Activated B cell treated with CpG ODN at 0.5 μM for 24 hours (primary cell): ENCODE data around the gene STAP1. TPM values are rescaled to one million over a fixed set of nuclear protein-coding genes. Genes with fewer than 3 reads are reported as not detected.

Experiments
- ATAC-seq: fragments of 200-7000 bp; cut with Tn5 transposase; one replicate; pipeline ENCODE4 v1.10.0; 2021; ENCODE audit warnings: low read depth, mild to moderate bottlenecking, moderate library complexity
- CTCF ChIA-PET: fragments of 350-600 bp; sonication (Branson Sonifier 250); formaldehyde crosslinking; loops from one replicate; lab custom pipeline; 2021; ENCODE audit warnings: antibody characterized with exemption; lab: Charles Lee
- POLR2A ChIA-PET: fragments of 350-600 bp; sonication (Branson Sonifier 250); formaldehyde crosslinking; loops from one replicate; lab custom pipeline; 2021; ENCODE audit warnings: antibody characterized with exemption; lab: Charles Lee
- DNase-seq: peaks from one replicate; pipeline ENCODE4 v3.0.0; 2022
- H3K27ac Mint-ChIP-seq: one replicate; pipeline ENCODE4 v1.8.0; 2020; ENCODE audit warnings: mixed read lengths
- H3K27me3 Mint-ChIP-seq: one replicate; pipeline ENCODE4 v1.8.0; 2021; ENCODE audit warnings: mixed read lengths
- H3K36me3 Mint-ChIP-seq: one replicate; pipeline ENCODE4 v1.8.0; 2021; ENCODE audit warnings: low read depth, mixed read lengths
- H3K4me1 Mint-ChIP-seq: one replicate; pipeline ENCODE4 v1.8.0; 2021; ENCODE audit warnings: mixed read lengths
- H3K4me3 Mint-ChIP-seq: one replicate; pipeline ENCODE4 v1.8.0; 2020; ENCODE audit warnings: mild to moderate bottlenecking, mixed read lengths
- H3K9me3 Mint-ChIP-seq: one replicate; pipeline ENCODE4 v1.8.0; 2020; ENCODE audit warnings: mixed read lengths
- intact Hi-C: fragments of 100-400 bp; cut with micrococcal nuclease; formaldehyde crosslinking; loops from one replicate; pipeline ENCODE4 v1.15.1; 2024
- total RNA-seq: library from RNA; stranded (reverse); gene quantifications from 2 replicates; pipeline ENCODE4 v1.2.3, GENCODE V29; 2022
- TF ChIP-seq, protein P1 (sequence below): fragments of 200-600 bp; IDR thresholded peaks from one replicate; pipeline ENCODE4 v1.8.0; 2022; ENCODE audit warnings: antibody characterized with exemption, mild to moderate bottlenecking

The STAP1 gene
- total RNA-seq, 1 donor from 2014 or later: 46.4 TPM

DNA sequence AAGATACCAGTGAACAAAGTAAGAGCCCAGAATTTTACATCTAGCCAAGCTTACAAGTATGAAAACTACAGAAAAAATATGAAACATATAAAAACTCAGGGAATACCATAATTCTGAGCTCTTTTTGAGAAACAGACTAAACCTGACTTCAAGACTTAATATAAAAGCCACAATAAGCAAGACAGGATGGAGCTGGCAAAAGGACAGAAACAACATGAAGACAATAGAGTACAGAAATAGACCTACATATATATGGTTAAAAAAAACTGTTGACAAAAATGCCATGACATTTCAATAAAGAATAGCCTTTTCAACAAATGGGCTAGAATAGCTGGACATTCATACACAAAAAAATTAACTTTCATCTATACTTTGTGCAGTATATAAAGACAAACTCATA lies 93.0 kb downstream of the STAP1 start:
- H3K4me1 Mint-ChIP-seq: peaks cover 3% of the 10 kb centered on the region
- TF ChIP-seq, protein P1, sequence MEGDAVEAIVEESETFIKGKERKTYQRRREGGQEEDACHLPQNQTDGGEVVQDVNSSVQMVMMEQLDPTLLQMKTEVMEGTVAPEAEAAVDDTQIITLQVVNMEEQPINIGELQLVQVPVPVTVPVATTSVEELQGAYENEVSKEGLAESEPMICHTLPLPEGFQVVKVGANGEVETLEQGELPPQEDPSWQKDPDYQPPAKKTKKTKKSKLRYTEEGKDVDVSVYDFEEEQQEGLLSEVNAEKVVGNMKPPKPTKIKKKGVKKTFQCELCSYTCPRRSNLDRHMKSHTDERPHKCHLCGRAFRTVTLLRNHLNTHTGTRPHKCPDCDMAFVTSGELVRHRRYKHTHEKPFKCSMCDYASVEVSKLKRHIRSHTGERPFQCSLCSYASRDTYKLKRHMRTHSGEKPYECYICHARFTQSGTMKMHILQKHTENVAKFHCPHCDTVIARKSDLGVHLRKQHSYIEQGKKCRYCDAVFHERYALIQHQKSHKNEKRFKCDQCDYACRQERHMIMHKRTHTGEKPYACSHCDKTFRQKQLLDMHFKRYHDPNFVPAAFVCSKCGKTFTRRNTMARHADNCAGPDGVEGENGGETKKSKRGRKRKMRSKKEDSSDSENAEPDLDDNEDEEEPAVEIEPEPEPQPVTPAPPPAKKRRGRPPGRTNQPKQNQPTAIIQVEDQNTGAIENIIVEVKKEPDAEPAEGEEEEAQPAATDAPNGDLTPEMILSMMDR: no peak
- DNase-seq (no peak), ATAC-seq (no peak)
- no peak overlapping the region for H3K27ac Mint-ChIP-seq
- POLR2A ChIA-PET: interaction anchor here (0.6 kb wide), 1 partner anchor 101 kb away, joined by 9 read pairs; no protein-coding TSS in a partner anchor
- H3K36me3 Mint-ChIP-seq: peaks cover 71% of the 10 kb centered on the region
- intact Hi-C loops: no loop called here
- peaks cover 4% of the 10 kb centered on the region for H3K9me3 Mint-ChIP-seq
- no peaks in the 10 kb centered on the region for H3K27me3 Mint-ChIP-seq
- CTCF ChIA-PET: no interaction called here
- H3K4me3 Mint-ChIP-seq: no peak overlapping the region

Other genes starting within 250 kb of the STAP1 start
- 40.5 and 46.0 TPM in 2 replicates for gene CENPC, start 13.2 kb upstream of the STAP1 start, total RNA-seq
- 63.0 and 70.4 TPM in 2 replicates for gene UBA6, start 142.4 kb downstream of the STAP1 start, total RNA-seq
- not detected in 2 replicates for gene GNRHR, start 195.7 kb downstream of the STAP1 start, total RNA-seq